ENCODE data around the gene XG.
"Not testable (repeated sequence)": the region's sequence is repeated elsewhere in the genome, so short reads cannot be mapped to it uniquely, and the experiment has no call there.

XG gene, protein sequence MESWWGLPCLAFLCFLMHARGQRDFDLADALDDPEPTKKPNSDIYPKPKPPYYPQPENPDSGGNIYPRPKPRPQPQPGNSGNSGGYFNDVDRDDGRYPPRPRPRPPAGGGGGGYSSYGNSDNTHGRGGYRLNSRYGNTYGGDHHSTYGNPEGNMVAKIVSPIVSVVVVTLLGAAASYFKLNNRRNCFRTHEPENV

DNA sequence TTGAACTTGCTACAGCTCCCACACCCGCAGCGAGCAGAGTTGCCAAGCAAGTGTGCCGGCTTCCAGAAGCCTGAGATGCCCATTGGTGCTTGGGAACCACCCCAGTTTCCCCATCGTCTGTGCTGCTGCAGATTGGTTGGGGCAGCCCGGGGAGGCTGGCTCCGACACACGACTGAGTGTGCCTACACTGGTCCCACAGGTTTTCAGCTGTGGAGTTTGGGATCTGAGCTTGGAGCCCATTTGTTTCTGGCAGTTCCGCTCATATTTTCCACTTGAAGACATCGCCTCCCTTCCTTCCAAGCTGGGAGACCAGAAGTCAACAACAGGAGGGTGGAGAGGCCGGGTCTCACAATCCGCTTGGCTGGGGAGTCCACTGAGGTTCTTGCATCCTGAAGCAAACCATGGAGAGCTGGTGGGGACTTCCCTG lies at the start of gene XG:
Gene XG, plus strand, starts transcription at position 167 of the 427 bp plus-strand sequence. Its CDS starts 235 bp downstream, at position 402.
- not testable (repeated sequence) for DNase-seq (ENCODE audit: low spot score)

DNA sequence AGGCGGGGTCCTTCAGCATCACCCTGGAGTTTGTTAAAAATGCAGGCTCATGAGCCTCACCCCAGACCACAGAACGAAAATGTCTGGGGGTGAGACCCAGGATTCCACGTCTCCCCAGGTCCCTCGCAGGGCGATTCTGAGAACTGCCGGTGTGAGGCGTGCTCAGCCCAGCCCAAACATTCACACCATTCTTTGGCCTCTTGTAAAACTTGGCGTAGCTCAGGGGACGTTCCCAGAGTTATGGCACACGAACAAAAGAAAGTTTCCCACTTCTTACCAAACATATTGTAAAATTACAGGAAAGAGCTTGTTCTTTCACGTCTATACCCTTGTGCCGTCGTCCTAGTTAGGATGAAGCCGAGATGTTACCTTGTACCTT lies 47.9 kb upstream of the XG start:
- DNase-seq (ENCODE audit: low spot score) = no peak

GRCh38 chrX:2705046-2705832 lies 46.6 kb upstream of the XG start:
- no peak for DNase-seq (ENCODE audit: low spot score)

DNA sequence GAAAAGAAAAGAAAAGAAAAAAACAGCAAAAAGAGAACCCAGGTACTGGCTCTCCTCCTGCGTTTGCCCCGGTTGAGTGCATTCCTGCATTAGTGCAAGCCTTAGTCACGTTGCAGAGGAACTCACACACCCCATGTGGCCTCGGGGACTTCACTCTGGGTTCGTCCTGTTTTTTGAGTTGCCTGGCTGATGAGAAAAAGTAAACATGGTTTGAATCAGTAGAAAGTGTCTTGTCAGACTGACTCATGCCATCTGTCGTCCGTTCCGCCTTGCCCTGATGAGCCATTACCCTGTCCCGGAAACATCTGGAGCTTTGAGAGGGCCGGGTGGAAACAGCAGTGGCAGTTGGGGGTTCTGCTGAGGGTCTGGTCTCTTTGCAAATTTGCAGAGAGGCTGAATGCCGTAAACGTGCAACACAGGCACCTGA lies 44.5 kb upstream of the XG start:
- peak; percentile 81 for DNase-seq (ENCODE audit: low spot score)

GRCh38 chrX:2708021-2708420 lies 43.8 kb upstream of the XG start:
- no peak for DNase-seq (ENCODE audit: low spot score)

DNA sequence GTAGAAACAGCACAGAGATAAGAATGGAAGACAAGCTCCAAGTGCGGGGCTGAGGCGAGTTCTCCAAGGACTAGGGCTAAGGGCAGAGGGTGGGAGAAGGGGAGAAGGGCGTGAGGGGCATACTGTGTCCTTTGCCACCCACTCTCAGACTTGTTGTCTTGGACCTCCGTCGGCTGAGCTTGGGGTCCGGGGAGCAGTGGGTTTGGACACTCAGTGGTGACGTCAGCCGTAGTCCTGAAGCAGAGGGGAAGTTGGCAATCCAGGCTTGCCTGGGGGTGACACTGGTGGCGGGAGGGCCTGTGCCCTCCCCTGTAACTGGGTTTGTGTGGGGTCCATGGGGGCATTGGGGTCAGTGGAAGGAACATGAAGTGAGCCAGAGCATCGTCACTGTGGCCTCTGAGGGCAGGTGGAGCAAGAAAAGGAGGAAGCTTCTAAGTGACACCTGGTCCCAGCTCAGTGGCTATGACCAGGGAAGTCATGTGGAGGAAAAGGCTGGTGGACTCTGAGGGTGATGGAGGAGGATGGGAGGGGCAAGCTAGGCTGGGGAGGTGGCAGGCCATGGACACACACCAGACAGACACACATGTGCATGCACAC lies 43.1 kb upstream of the XG start:
- DNase-seq (ENCODE audit: low spot score) = no peak

- no peak for DNase-seq (ENCODE audit: low spot score)
Observed at GRCh38 chrX:2709556-2709955, 42.3 kb upstream of the XG start.

DNA sequence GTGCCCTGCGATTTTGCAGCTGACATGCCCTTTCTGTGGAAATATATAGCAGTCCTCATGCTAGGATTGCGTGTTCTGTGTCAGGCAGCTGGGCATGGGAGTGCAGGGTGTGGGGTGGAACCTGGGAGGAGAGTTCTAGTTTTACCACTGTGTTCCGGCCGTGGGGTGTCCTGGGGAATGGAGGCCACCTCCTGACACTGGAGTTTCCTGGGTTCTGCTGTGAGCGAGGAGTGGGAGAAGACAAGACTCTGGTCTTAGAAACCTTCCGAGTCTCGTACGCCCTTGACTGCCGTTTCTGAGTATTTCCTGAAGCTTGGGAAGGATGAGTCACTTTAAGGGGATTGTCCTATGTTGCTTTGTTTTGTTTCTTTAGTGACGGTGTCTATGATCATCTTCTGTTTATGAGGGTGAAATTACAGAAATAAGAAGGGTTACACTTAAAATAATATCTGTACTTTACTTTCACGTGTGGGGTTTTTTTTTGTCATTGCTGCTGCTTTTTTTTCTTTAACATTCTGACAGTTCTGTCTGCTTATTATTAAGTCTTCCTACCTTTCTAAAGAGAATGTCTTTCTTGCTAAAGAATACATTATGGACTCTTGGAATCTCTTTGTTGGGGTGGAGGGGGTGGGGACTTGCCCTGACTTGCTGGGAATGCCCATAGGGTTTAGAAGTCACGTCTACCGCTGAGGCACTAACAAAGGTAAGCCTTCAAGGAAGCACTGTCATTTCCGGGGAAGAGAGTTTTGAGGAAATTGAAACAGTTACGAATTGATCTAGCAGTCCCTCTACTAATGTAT lies 41.6 kb upstream of the XG start:
- DNase-seq (ENCODE audit: low spot score) = peak; percentile 16

- no peak for DNase-seq (ENCODE audit: low spot score)
Observed at GRCh38 chrX:2711441-2711840, 40.4 kb upstream of the XG start.

GRCh38 chrX:2712428-2712827 lies 39.4 kb upstream of the XG start:
- no peak for DNase-seq (ENCODE audit: low spot score)

DNA sequence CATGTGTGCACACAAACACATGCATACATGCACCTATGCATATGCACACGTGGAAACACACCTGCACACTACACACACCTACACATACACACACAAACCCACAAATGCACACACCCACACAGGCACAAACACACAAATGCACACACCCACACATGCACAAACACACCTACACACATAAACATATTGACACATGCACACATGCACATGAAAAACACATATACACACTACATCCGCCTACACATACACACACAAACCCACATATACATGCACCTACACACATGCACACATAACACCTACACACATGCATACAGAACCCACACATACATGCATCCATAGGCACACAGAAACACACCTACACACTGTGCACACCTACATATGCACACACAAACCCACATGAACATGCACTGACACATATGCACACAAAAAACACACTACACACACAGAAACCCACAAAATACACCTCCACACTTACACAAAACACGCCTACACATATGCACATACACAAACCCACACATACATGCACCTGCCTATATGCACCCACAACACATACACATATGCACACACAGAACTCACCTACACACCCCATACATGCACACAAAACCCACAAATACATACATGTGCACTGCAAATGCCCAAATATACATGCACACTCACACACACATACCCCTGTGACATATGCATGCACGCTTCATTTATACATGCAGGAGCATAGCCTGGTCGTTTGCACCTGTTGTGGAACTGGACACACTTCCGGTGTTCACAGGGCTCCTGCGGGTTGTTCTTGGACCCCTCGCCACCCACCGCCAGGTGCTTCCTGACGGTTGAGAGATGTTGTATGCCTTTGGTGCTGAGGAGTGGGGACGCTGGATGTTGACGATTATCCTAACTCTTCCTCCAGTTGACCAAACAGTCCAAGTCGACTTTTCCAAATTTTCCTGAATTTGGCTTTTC lies 38.7 kb upstream of the XG start:
- DNase-seq (ENCODE audit: low spot score) = no peak

- DNase-seq (ENCODE audit: low spot score) = no peak
Observed at GRCh38 chrX:2714551-2714950, 37.3 kb upstream of the XG start.

- DNase-seq (ENCODE audit: low spot score) = no peak
Observed at GRCh38 chrX:2715066-2715600, 36.7 kb upstream of the XG start.

GRCh38 chrX:2717312-2717711 lies 34.5 kb upstream of the XG start:
- no peak for DNase-seq (ENCODE audit: low spot score)

DNA sequence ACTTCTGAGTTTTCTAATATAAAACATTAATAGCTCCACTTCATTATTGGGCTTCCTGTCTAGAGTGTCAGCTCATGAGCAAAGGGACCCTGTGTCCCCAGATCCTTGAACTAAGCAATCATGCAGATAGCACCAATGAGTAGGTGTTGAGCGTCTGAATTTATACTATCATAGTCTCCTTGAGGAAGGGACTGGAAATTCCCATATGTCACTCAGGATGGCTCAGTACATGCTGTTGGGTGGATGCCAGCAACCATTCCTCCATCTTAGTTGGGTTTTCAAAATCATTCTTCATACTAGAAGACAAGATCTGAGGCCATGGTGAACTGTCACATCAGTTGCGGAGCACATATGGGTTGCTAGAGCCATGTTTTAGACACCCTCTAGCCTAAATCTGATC lies 33.0 kb upstream of the XG start:
- no peak for DNase-seq (ENCODE audit: low spot score)

DNA sequence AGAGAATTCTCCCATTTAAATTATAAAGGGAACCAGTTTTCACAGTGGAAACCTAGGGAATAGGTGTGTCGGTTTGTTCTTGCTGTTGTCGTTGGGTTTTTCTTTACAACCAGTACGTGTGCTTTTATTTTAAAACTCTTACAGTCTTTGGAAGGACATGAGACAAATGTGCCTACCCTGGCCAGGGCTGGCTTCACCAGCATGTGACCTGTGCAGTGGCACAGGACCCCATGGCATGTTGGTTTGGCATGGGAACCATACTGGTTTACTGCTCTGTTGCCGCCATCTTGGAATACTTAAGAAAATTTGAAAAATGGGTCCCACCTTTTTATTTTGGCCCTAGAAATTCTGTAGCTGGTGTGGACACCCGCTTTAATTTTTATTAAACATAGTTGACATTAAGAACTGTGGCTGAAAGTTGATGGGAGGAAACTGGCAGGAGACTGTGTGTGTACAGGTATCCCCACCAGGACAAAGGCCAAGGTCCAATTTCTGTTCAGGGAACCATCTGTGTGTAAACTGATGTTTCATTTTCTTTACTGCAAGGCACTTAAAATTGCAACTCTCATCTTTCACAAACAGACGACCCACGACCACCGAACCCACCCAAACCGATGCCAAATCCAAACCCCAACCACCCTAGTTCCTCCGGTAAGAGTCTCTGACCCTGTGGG lies 31.9 kb upstream of the XG start:
- DNase-seq (ENCODE audit: low spot score) = no peak

DNA sequence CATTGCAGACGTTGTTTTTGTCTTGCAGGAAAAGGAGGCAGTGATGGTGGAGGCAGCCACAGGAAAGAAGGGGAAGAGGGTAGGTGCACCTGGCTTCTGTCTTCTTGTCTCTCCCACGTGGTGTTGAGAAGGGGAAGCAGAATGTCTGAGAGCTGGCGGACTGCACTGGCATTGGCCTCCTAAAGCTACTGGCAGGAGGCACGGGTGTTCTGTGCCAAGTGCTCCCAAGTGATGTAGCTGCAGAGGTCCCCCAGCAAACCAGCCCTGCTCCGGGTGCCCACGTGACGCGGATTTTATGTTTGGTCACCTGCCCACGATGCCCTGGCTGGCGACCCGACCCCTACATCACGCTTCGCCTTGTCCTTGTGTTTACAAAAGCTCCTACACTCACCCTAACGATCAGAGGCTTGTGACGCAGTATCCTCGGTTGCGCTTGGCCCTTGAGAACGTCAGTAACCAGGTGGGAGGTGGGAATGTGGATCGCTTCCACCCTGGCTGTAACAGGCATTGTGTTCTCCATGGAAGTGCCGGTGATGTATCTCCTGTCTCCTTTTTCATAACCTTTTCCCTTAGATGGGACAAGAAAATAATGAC lies 28.5 kb upstream of the XG start:
- DNase-seq (ENCODE audit: low spot score) = no peak

DNA sequence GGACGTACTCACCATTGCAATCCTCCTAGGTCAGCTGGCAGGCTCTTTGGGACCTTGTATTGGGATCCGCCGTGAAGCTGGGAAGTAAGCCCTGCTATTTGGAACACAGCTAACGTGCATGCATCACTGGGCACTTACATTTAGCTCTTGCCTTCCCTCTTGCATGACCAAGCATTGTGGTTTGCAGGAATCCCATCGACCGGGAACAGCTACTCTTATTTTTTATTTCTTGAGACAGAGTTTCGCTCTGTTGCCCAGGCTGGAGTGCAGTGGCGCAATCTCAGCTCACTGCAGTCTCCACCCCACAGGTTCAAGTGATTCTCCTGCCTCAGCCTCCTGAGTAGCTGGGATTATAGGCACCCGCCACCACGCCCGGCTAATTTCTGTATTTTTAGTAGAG lies 24.6 kb upstream of the XG start:
- DNase-seq (ENCODE audit: low spot score) = not testable (repeated sequence)

DNA sequence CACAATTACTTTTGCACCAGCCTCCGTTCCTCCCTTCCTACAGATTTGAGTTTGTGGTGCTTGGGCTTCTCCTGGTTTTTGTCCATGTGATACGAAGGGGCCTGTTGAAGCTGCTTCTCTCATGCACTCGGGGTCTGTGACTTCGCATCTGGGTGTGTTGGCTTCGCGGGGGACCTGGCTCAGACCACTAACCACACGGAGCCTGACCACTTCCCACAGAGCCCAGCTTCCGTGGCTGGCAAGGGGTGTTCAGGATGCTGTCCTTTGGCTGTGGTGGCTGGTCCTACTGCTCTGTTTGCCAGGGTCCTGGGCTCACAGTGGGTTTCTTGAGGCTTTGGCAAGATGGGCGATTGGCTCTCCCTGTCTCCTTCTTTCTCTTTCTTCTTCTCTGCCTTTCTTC lies 19.8 kb upstream of the XG start:
- DNase-seq (ENCODE audit: low spot score) = no peak

DNA sequence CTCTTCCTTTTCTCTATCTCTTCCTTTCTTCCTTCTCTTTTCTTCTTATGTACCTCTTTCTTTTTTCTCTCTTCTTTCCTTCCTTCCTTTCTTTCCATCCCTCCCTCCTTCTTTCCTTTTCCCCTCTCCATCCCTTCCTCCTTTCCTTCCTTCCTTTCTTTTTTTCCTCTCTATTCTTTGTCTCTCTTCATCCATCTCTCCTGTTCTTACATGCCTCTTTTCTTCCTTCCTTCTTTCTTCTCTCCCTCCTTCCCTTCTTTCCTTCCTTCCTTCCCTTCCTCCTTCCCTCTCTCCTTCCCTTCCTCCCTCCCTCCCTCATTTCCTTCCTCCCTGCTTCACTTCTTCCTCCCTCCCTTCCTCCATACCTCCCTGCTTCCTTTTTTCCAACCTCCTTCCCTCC lies 19.2 kb upstream of the XG start:
- DNase-seq (ENCODE audit: low spot score) = no peak

All from RKO (cell line).